ENCODE results near the gene OPN1SW.

The OPN1SW gene

DNA sequence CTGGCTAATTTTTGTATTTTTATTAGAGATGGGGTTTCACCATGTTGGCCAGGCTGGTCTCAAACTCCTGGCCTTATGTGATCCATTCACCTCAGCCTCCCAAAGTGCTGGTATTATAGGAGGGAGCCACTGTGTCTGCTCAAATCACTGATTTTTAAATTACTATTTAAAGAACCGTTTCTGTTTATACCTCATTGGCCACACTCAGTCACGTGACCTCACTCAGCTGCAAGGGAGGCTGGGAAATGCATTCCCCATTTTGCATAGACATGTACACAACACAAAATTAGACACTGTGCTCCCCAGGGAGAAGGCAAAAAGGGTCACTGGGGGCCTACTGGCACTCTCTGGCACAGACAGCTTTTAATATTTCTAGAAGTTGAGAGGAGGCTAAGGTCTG lies 50.1 kb downstream of the OPN1SW start:
- CTCF ChIA-PET = interaction anchor here (1.0 to 2.5 kb wide), 4 partner anchors 10 to 27 kb away, joined by 3 to 7 read pairs (median 3); no protein-coding TSS in a partner anchor
- no peak for DNase-seq (ENCODE audit: low read depth, low spot score)
- no peak overlapping the region for H3K4me3 ChIP-seq (ENCODE audit: low read depth, low read length)
- POLR2A ChIA-PET = no interaction called here
- TF ChIP-seq, protein P1, sequence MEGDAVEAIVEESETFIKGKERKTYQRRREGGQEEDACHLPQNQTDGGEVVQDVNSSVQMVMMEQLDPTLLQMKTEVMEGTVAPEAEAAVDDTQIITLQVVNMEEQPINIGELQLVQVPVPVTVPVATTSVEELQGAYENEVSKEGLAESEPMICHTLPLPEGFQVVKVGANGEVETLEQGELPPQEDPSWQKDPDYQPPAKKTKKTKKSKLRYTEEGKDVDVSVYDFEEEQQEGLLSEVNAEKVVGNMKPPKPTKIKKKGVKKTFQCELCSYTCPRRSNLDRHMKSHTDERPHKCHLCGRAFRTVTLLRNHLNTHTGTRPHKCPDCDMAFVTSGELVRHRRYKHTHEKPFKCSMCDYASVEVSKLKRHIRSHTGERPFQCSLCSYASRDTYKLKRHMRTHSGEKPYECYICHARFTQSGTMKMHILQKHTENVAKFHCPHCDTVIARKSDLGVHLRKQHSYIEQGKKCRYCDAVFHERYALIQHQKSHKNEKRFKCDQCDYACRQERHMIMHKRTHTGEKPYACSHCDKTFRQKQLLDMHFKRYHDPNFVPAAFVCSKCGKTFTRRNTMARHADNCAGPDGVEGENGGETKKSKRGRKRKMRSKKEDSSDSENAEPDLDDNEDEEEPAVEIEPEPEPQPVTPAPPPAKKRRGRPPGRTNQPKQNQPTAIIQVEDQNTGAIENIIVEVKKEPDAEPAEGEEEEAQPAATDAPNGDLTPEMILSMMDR (IDR thresholded peaks at IDR 0.05; ENCODE audit: insufficient read depth, low read length, missing control alignments) = no peak

DNA sequence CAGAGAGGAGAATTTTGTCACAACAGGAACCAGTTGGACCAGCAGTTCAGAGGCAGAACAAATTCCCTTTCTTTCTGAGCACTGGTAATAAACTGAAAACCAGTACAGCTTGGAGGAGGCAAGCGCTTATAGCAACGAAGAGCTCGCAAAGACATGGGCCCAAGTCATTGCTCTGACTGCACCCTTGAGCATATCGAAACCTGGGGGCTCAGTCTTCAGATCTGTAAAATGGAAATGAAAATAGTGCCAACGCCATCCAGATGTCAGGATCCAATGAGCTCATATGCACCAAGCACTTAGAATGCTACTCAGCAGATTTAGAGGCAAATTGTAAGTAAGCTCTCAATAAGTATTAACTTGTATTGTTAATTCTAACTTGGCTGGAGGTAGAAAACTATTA lies 50.9 kb downstream of the OPN1SW start:
- TF ChIP-seq, protein P1 (IDR thresholded peaks at IDR 0.05; ENCODE audit: insufficient read depth, low read length, missing control alignments) = no peak
- no peak overlapping the region for H3K4me3 ChIP-seq (ENCODE audit: low read depth, low read length)
- no peak for DNase-seq (ENCODE audit: low read depth, low spot score)
- ChIA-PET POLR2A (no interaction called here), CTCF (interaction anchor here (1.0 kb wide), 1 partner anchor 15 kb away, joined by 3 read pairs; no protein-coding TSS in a partner anchor)

Measured in AG04449 (cell line).